IgD-negative memory B cell (primary cell): ENCODE data around the gene UCKL1. TPM values are rescaled to one million over a fixed set of nuclear protein-coding genes. Genes with fewer than 3 reads are reported as not detected.
A peak's percentile ranks its signal among the peaks of the same experiment; 100 is the strongest.

ENCODE experiments used
- H3K27ac Mint-ChIP-seq, 3 donors: one replicate each; pipeline ENCODE4 v1.8.0; 2020 to 2022; ENCODE audit warnings: mild to moderate bottlenecking in 3 of 3, mixed read lengths in 3 of 3, moderate library complexity in 1 of 3
- H3K27me3 Mint-ChIP-seq: one replicate; pipeline ENCODE4 v1.8.0; 2021; ENCODE audit warnings: mixed read lengths
- H3K36me3 Mint-ChIP-seq: one replicate; pipeline ENCODE4 v1.8.0; 2020; ENCODE audit warnings: mild to moderate bottlenecking, mixed read lengths
- H3K4me1 Mint-ChIP-seq, 3 donors: one replicate each; pipeline ENCODE4 v1.8.0; 2020 to 2022; ENCODE audit warnings: mixed read lengths in 3 of 3, mild to moderate bottlenecking in 1 of 3
- H3K4me3 Mint-ChIP-seq, 4 donors: one replicate each; pipeline ENCODE4 v1.8.0; 2020 to 2022; ENCODE audit warnings: mild to moderate bottlenecking in 4 of 4, mixed read lengths in 4 of 4, moderate library complexity in 3 of 4
- H3K9me3 Mint-ChIP-seq, 3 donors: one replicate each; pipeline ENCODE4 v1.8.0; 2020 to 2021; ENCODE audit warnings: mixed read lengths in 3 of 3, mild to moderate bottlenecking in 1 of 3
- polyA plus RNA-seq: library from polyadenylated mRNA; unstranded; fragments of 300-500 nt; fragmentation: Illumina TruSeq; gene quantifications from one replicate; pipeline ENCODE4 v1.2.3, GENCODE V29; 2021

The UCKL1 gene
- polyA plus RNA-seq, 1 donor from 2014 or later: 67.9 TPM

DNA sequence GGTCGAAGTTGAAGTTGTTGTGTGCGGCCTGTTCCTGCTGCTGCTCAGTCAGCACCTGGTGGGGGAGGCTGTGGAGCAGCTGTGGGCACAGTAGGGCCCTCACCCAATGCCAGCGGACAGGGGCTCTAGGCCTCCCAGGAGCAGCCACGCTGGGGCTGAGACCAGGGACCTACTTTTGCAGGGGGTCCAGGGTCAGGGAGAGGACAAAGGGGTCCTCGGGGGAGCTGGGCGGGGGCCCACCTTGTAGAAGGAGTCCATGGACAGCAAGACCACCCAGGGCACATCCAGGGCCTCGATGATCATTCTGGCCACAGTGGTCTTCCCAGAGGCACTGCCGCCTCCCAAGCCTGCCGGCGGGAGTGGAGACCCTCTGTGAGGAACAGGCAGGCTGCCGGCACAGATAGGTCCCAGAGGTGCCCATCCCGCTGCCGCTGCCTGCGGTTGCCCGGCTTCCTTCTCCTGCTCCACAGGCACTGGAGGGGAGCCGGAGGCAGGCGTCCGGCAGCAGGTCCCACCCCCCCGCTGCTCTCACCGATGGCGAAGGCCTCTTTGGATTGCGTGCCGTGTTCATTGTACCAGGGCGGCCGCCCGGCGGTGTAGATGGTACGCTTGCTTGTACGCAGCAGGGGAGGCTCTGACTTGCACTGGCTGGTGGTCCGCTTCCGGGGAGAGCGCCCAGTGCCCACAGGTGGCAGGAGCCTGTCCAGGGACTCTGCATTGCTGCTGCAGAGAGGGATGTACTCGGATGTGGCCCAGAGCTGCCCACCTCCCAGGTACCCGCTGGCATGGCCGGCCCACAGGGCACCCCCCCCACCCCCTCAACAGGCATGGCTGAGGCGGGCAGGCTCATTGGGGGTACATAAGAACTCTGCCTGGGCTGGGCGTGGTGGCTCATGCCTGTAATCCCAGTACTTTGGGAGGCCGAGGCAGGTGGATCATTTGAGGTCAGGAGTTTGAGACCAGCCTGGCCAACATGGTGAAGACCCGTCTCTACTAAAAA is 10.0 kb downstream of the UCKL1 start:
- peaks cover 29 to 34% (median 33%) of the 10 kb centered on the region in 3 donors for H3K4me1 Mint-ChIP-seq
- H3K27me3 Mint-ChIP-seq: no peaks in the 10 kb centered on the region
- H3K27ac Mint-ChIP-seq: peak overlapping the region in 2 of 3 donors; percentile 91 to 95
- peak overlapping the region in 1 of 4 donors; percentile 68 for H3K4me3 Mint-ChIP-seq
- H3K9me3 Mint-ChIP-seq: no peaks in the 10 kb centered on the region
- H3K36me3 Mint-ChIP-seq: no peaks in the 10 kb centered on the region

DNA sequence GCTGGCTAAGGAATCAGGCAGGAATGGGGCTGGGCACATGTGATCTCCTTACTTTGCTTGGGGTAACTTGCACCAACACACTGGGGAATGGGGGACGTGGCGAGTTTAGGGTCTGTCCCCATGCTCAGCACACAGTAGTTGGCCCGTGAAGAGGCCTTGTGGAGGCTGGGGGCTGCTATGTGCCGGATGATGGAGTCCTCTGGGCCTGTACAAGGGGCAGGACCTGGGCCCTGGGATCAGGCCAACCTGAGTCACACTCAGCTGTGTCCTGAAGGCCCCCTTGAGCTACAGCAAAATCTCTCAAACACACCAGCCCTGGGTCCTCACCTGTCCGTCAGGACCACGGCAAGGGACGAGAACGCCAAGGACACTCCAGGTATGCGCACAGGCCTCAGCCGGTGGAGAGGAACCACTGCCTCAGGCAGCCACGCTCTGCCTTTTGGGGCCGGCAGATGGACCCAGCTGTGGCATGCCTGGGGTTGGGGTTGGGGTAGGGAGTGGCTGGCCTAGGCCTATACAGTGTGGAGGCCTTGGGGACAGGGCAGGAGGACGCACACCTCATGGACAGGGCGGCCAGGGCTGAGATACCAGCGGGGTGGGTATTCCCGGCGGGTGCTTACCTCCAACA is 11.1 kb downstream of the UCKL1 start:
- no peaks in the 10 kb centered on the region for H3K27me3 Mint-ChIP-seq
- no peak overlapping the region for H3K4me3 Mint-ChIP-seq
- peaks cover 26 to 33% (median 29%) of the 10 kb centered on the region in 3 donors for H3K4me1 Mint-ChIP-seq
- no peaks in the 10 kb centered on the region for H3K36me3 Mint-ChIP-seq
- peak overlapping the region in 2 of 3 donors; percentile 48 to 73 for H3K27ac Mint-ChIP-seq
- H3K9me3 Mint-ChIP-seq: no peaks in the 10 kb centered on the region

DNA sequence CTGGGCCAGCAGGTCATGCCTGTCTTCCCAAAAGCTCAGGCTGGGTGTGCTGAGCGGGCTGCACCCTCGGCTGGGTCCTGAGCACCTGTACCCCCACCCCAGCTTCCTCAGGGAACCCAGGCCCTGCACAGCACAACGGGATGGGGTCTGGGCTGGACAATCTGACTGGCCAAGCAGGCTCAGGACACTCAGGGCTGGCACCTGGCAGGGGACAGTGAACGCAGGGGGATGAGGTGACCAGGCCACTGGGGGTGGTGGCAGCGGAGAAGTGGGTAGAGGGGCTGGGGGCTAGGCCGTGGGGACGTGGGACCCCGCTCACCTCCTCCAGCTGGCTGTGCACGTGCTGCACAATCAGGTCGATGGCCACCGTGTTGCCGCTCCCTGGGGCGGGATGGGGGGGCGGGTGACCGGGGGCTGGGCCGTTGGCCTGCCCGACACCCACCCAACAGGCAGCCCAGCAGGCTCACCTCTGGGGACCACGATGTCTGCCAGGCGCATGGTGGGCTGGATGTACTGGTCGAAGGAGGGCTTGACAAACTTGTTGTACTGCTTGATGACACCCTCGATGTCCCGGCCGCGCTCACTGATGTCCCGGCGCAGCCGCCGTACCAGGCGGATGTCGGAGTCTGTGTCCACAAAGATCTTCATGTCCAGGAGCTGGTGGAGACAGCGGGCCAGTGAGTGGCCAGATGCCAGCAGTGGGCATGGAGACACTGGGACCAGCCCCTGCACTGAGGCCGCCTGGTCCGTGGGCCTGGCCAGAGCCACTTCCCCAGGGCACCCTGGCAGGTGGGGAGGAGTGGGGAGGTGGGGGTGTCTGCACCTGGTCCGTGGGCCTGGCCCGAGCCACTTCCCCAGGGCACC is 11.9 kb downstream of the UCKL1 start:
- Mint-ChIP-seq H3K4me1 (peaks cover 21 to 30% (median 24%) of the 10 kb centered on the region in 3 donors), H3K36me3 (no peaks in the 10 kb centered on the region), H3K4me3 (no peak overlapping the region), H3K9me3 (no peaks in the 10 kb centered on the region), H3K27me3 (no peaks in the 10 kb centered on the region), H3K27ac (no peak overlapping the region)

DNA sequence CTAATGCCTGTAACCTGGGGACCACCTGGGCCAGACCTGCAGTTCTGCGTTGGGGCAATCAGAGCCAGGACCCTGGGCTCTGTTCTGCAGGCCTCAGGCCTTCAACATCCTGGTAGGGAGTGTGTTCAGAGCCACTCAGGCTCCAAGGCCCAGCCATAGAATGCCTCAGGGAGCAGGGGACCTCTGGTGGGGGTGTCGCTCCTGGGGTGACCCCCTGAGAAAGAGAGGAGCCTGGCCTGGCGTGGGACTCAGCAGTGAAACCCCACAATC is 12.5 kb downstream of the UCKL1 start:
- Mint-ChIP-seq H3K36me3 (no peaks in the 10 kb centered on the region), H3K4me1 (peaks cover 17 to 24% (median 18%) of the 10 kb centered on the region in 3 donors), H3K27ac (no peak overlapping the region), H3K9me3 (no peaks in the 10 kb centered on the region), H3K27me3 (no peaks in the 10 kb centered on the region), H3K4me3 (no peak overlapping the region)

DNA sequence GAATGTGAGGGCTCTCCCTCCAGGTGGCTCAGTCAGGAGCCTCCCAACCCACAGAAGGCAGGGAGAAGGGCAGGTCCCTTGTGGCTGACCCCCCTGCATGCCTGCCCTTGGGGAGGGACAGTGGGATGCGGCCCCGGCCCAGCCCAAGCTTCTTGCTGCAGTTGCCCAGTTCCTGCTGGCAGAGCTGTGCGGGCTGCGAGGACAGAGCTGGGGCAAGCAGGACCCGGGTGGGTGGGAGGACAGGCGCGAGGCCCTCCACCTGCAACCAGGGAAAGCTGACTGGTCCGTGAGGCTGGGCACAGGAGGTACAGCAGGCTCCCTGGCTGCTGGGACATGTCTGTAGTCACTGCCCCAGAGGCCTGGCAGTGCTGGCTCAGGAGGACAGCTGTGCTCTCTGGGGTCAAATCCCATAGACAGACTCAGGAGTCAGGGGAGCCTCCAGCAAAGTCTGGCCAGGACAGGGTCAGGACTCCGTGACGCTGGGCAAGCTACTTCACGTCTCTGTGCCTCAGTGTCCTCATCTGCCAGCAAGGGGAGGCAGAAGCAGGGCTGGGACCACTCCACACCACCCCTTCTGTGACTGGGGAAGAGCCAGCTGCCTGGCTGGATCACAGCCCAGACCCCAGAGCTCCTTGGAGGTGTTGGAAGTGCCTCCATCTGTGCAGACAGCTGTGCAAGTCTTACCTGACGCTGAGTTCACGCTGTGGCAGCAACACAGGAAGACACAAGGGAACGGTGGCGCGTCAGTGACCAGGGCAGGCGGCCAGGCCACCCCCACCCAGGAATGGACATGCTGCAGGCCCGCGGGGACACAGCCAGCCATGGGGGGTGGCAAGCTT is 13.0 kb downstream of the UCKL1 start:
- H3K27me3 Mint-ChIP-seq: no peaks in the 10 kb centered on the region
- no peak overlapping the region for H3K27ac Mint-ChIP-seq
- H3K9me3 Mint-ChIP-seq: no peaks in the 10 kb centered on the region
- H3K36me3 Mint-ChIP-seq: no peaks in the 10 kb centered on the region
- no peak overlapping the region for H3K4me3 Mint-ChIP-seq
- peaks cover 12 to 20% (median 15%) of the 10 kb centered on the region in 3 donors for H3K4me1 Mint-ChIP-seq

DNA sequence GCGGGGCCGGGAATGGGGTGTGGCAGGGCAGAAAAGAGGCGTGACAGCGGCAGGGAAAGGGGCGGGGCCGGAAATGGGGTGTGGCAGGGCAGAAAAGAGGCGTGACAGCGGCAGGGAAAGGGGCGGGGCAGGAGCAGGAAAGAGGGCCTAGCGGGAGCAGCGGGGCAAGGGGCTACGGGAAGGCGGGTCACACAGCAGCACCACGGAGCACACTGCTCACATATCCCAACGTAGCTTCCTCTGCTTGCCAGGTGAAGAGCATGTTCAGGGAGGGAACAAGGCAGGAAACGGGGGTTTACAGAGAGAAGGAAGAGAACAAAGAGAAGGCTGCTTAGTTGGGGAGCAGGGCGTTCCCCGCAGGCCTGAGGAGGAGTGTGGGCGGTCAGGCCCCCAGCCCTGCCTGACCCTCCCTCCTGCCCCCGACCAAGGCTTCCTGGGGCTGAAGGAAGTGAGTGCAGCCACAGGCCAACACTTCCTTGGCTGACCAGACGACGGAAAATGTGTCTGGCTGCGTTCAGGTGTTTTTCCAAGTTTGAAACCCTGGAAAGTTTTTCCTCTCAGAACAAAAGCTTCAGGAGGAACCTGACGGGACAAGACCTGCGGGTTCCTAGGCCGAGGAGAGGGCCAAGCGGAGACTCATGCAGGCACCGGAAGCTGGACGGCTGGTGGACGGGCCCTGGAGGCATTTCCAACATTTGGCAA is 13.8 kb downstream of the UCKL1 start:
- no peaks in the 10 kb centered on the region for H3K27me3 Mint-ChIP-seq
- peak overlapping the region in 1 of 4 donors; percentile 70 for H3K4me3 Mint-ChIP-seq

DNA sequence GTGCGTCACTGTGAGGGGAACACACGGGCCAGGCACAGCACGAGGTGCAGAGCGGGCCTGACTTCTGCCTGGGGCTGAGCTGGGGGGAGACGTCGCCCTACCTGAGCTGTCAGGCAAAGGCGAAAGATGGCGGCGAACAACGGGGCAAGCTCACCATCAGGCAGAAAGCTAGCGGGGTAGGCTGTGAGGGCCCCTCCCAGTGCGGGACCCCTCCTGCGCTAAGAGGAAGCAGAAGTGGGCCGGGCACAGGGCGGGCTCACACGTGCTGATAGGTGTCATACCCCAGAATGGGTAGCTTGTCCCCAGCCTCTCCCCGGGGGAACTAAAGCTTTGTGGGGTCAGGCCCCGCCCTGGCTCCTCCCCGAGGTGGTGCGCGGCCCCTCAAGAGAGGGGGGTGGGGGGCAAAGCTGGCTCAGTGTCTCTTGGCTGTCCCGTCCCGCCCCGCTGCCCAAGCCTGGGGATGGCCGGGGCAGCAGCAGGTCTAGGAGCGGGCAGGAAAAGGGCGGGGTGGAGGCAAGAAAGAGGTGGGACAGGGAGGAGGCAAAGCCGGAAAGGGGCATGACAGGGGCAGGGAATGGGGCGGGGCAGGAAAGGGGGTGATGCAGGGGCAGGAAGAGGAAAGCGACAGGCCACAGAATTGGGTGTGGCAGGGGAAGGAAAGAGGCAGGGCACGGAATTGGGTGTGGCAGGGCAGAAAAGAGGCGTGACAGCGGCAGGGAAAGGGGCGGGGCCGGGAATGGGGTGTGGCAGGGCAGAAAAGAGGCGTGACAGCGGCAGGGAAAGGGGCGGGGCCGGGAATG is 14.7 kb downstream of the UCKL1 start:
- Mint-ChIP-seq H3K9me3 (no peaks in the 10 kb centered on the region), H3K27ac (peak overlapping the region in 2 of 3 donors; percentile 31 to 91), H3K4me1 (peaks cover 0 to 6% (median 3%) of the 10 kb centered on the region in 3 donors), H3K27me3 (no peaks in the 10 kb centered on the region), H3K36me3 (no peaks in the 10 kb centered on the region), H3K4me3 (peak overlapping the region in 3 of 4 donors; percentile 22 to 65 (median 41))

More for the DNA sequence above, 13.8 kb downstream of the UCKL1 start:
- Mint-ChIP-seq H3K36me3 (no peaks in the 10 kb centered on the region), H3K9me3 (no peaks in the 10 kb centered on the region), H3K27ac (peak overlapping the region in 2 of 3 donors; percentile 47 to 91), H3K4me1 (peaks cover 6 to 12% (median 8%) of the 10 kb centered on the region in 3 donors)

DNA sequence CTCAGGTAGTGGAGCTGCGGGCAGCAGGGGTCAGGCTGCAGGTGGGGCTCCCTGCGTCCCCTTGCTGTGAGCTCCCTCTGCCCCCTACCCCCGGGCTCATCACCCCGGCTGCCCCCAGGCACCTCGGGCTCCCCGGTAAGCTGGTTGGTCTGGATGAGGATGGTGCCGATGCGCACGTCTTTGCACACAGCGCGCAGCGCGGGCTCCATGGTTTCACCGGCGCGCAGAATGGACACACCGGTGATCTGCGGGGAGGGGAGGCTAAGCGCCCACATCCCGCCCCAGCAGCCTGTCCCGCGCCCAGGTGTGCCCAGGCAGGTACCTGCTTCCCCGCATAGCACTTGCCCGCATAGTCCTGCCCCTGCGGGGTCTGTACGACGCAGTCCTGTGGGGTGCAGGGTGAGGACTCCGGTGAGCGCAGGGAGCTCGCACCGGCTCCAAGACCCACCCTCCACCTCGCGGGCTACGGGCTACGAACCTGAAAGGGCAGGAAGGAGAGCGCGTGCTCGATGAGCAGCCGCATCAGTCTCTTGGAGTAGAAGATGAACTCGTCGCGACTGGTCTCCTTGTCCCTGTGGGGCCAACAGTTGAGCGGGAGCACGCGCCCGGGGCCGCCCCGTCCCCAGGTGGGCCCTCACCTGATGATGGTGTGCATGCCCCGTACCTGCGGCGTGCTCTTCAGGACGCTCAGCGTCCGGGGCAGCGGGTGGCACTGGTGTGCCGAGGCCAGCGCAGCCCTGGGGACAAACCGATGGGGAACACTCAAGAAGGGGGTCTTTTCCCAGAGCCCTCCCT is 15.5 kb downstream of the UCKL1 start:
- Mint-ChIP-seq H3K36me3 (peaks cover 3% of the 10 kb centered on the region), H3K27ac (peak overlapping the region in 1 of 3 donors; percentile 91), H3K4me1 (peaks cover 0 to 6% (median 4%) of the 10 kb centered on the region in 3 donors), H3K4me3 (peak overlapping the region in 2 of 4 donors; percentile 17 to 22), H3K9me3 (no peaks in the 10 kb centered on the region), H3K27me3 (no peaks in the 10 kb centered on the region)

DNA sequence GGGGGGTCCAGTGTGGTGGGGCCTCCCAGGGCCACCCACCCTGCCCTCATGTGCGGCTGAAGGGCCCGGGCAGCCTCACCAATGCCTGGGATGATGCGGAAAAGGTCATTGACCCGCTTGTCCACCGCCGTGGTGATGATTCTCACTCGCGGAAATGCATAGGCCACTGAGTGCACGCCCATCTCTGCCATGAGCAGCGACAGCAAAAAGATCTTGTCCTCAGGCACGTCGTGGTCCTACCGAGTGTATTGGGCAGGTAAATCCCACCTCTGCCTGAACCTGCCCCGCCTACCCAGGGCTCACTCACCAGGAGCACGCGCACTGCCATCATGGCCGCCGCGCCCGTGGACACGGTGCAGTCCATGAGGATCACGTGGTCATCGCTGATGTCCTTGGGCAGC is 16.1 kb downstream of the UCKL1 start:
- peak overlapping the region in 1 of 3 donors; percentile 48 for H3K27ac Mint-ChIP-seq
- no peaks in the 10 kb centered on the region for H3K9me3 Mint-ChIP-seq
- H3K4me1 Mint-ChIP-seq: peaks cover 0 to 6% (median 4%) of the 10 kb centered on the region in 3 donors
- H3K27me3 Mint-ChIP-seq: no peaks in the 10 kb centered on the region
- no peak overlapping the region for H3K4me3 Mint-ChIP-seq
- H3K36me3 Mint-ChIP-seq: peaks cover 3% of the 10 kb centered on the region

DNA sequence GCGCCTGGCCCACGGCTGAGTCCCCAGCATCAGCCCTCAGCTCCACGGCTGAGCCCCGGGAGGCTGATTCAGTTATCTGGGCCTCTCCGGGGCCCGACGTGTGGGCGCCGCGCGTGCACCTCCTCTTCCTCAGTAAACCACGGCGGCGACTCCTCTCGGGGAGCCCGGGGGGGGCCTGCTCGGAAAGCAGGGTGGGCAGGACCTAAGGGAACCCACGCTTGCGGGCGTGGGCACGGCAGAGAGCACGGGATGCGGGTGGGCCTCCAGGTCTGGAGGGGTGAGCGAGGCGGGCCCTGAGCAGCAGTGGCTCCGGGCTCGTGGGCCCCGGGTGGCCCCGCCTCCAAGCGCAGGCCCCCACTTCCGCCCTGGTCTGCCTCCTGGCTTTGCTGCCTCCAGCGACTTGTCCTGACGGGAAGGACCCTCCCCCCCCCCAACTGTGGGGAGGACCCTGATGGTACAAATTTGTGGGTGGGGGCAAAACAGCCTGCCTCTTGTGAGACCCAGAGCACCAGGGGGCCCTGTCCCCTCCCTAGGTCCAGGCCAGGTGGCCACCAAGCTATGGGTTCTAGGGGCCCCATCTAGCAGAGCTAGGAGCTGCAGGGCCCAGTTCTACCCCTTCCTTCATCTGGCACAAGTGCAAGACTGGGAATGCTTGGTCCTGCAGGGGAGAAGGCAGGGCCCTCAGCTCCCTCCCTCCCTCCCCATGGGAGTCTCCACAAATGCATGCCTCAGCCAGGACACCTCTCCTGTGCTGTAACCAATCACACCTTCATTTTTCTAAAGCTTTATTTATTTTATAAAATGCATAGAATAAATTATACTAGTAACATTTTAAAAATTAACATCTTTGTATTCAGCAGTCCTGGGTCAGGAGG is 16.9 kb downstream of the UCKL1 start:
- peaks cover 4 to 7% (median 4%) of the 10 kb centered on the region in 3 donors for H3K4me1 Mint-ChIP-seq
- no peaks in the 10 kb centered on the region for H3K9me3 Mint-ChIP-seq
- H3K4me3 Mint-ChIP-seq: no peak overlapping the region
- no peak overlapping the region for H3K27ac Mint-ChIP-seq
- peaks cover 3% of the 10 kb centered on the region for H3K36me3 Mint-ChIP-seq
- H3K27me3 Mint-ChIP-seq: no peaks in the 10 kb centered on the region

DNA sequence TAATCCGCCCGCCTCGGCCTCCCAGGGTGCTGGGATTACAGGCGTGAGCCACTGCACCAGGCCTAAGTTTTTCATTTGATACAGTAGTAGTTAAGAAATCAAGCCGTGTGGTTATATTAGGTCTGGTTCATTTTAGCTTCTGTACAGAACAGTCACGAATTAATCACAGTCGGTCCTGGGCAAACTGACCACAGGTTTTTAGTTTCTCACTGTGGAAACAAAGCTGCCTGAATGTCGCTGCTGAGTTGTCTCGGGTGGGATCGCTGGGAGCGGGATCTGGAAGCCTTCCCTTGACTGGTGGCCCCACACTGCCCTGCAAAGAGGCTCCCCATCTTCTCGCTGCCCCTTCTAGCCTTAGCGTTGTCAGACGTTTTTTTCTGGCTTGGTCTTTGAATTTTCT is 18.6 kb downstream of the UCKL1 start:
- H3K27ac Mint-ChIP-seq: peak overlapping the region in 1 of 3 donors; percentile 81
- H3K4me3 Mint-ChIP-seq: no peak overlapping the region
- H3K27me3 Mint-ChIP-seq: no peaks in the 10 kb centered on the region
- no peaks in the 10 kb centered on the region for H3K9me3 Mint-ChIP-seq
- peaks cover 4 to 7% (median 4%) of the 10 kb centered on the region in 3 donors for H3K4me1 Mint-ChIP-seq
- peaks cover 3% of the 10 kb centered on the region for H3K36me3 Mint-ChIP-seq
